Esophagus muscularis mucosa (tissue), 3 donors: ENCODE data around the gene ENG.
"Not testable (repeated sequence)": the region's sequence is repeated elsewhere in the genome, so short reads cannot be mapped to it uniquely, and the experiment has no call there.

Experiments
- POLR2A ChIP-seq: fragments of 450-650 bp; IDR thresholded peaks from one replicate; pipeline ENCODE4 v1.6.1; 2017; ENCODE audit warnings: antibody characterized with exemption, moderate library complexity, mild to moderate bottlenecking, low read depth
- TF ChIP-seq, protein P1 (sequence below), 3 experiments: fragments of 200-600 bp in 2 of 3; fragments of 450-650 bp in 1 of 3; sonication (generic) in 2 of 3; IDR thresholded peaks; one replicate each; pipeline ENCODE4 v1.5.1; 2017 to 2019; ENCODE audit warnings: antibody characterized with exemption in 3 of 3, mild to moderate bottlenecking in 2 of 3, moderate library complexity in 1 of 3

- TF ChIP-seq, protein P1, sequence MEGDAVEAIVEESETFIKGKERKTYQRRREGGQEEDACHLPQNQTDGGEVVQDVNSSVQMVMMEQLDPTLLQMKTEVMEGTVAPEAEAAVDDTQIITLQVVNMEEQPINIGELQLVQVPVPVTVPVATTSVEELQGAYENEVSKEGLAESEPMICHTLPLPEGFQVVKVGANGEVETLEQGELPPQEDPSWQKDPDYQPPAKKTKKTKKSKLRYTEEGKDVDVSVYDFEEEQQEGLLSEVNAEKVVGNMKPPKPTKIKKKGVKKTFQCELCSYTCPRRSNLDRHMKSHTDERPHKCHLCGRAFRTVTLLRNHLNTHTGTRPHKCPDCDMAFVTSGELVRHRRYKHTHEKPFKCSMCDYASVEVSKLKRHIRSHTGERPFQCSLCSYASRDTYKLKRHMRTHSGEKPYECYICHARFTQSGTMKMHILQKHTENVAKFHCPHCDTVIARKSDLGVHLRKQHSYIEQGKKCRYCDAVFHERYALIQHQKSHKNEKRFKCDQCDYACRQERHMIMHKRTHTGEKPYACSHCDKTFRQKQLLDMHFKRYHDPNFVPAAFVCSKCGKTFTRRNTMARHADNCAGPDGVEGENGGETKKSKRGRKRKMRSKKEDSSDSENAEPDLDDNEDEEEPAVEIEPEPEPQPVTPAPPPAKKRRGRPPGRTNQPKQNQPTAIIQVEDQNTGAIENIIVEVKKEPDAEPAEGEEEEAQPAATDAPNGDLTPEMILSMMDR (IDR thresholded peaks at IDR 0.05) = not testable (repeated sequence)
- TF ChIP-seq POLR2A = not testable (repeated sequence)
These were observed 15.7 kb upstream of the ENG start for GRCh38 chr9:127870153-127870491.
